Stimulated activated CD4-positive, alpha-beta T cell treated with anti-CD3 and anti-CD28 coated beads, Interleukin-15, amount 100 ng/mL, for 24 hours (primary cell): ENCODE data around the gene UNKL.
"Not testable (repeated sequence)": the region's sequence is repeated elsewhere in the genome, so short reads cannot be mapped to it uniquely, and the experiment has no call there.

Experiments used
- DNase-seq: peaks from one replicate; pipeline ENCODE4 v3.0.0-alpha.2; 2020

The UNKL gene

DNA sequence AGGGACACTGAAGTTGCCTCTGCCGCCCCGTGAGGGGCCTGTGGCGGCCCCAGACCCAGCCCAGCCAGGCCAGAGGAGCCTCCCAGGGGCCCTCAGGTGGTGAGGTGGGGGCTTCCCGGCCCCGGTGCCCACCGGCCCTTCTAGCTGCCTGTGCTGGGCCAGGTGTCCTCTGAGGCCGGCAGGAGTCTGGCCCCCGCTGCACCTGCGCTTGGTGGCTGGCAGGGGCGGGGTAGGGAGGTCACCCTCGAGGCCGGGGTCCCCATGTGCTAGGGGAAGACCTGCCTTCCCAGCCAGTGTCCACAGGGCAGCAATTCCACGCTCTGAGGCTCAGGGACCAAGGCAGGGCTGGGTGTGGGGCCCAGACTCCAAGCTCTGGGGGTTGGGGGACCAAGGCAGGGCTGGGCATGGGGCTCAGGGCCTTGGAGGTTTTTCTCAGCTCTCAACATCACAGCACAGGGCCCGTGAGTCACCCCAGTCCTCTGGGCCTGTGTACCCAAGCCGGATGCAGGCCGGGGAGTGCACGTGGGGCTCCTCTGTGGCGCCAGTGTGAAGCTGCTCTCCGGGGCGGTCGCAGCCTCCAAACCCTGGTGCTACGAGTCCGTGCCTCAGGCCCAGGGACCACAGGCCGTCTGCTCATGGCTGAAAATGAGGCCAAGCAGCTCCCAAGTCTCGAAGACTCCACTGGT lies 31.2 kb upstream of the UNKL start:
- no peak for DNase-seq

DNA sequence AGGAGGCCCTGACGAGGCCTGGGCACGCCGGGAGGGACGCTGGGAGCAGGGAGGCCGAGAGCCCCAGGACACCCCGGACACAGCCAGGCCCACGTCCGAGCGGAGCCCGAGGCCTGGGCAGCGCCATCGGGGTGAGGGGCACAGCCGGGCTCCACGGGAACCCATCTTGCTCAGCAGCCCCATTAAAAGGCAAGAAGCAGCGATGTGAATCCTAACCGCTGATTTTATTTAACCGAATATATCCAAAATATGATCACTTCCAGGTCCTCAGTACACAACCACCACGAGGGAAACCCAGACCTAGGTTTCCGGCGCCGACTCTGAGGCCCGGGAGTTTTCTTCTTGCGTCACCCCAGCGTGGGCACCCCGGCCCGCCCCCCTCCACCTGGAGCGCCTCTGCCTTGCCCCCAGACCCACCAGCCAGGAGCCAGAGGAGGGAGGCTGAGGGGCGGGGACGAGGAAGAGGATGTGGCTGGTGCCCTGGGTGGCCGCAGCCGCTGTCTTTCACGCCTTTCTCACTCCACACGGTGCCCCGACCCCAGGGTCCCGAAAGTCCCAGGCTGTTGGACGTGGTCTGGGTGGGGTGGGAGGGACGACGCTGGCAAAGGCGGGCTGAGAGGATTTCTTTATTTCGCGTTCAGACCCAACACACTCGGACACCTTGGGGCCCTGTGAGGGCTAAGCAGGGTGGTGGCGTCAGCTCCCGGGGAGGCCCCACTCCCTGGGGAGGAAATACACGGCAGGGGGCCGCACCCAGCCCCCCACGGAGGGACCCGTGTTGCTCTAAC lies 30.4 kb upstream of the UNKL start:
- DNase-seq = no peak

GRCh38 chr16:1443980-1444729 lies 29.7 kb upstream of the UNKL start, which contains the start of gene CCDC154:
TSS of gene CCDC154 (minus strand) at chr16:1444556. CDS start at chr16:1444322, 234 bp downstream.
- DNase-seq = no peak

GRCh38 chr16:1443403-1443973 lies 29.0 kb upstream of the UNKL start:
- no peak for DNase-seq

DNA sequence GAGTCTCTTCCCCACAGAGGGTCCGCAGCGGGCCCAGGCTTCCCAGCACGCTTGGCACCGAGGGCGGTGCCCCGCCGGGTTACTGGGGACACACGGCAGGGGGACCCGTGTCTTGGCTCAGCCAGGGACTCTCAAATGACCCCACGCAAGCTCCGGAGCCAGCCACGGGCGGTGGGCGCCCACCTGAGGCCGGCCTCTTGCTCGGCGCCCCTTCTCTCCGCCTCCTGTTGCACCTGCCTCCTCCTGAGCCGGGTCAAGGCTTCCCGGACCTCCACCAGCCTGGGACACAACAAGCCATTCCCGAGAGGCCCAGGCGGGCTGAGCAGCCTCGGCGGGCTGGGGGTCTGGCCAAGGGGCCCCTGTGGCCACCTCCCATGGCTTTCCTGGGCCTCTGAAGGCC lies 28.2 kb upstream of the UNKL start:
- no peak for DNase-seq

DNA sequence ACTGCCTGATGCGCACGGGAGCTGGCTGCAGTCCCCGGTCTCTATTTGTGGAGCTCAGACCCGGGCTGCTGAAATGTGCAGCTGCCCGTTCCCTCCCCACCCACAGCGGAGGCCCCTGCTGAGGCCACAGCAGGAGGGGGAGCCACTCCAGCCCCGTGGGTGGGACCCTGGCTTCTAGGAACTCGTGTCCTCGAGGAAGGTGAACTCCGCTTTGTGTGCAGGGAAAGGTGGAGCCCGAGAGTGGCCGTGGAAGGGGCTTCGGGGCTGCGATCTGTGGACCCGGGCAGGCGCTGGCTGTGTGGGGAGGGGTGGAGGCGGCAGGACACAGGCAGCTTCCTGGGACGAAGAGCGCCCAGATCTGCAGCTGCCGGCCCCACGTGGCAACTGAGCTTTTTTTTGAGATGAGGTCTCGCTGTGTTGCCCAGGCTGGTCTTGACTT lies 26.9 kb upstream of the UNKL start:
- no peak for DNase-seq

DNA sequence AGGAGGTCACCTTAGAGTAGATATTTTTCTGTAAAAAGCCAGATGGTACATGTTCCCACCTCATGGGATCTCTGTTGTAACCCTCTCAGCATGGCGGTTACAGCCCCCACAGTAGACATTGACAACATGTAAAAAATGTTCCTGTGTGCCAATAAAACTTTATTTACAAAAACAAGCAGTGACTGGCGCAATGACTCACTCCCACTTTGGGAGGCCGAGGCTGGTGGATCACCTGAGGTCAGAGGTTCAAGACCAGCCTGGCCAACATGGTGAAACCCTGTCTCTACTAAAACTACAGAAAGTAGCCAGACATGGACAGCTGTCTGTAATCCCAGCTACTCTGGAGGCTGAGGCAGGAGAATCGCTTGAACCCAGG lies 25.2 kb upstream of the UNKL start:
- not testable (repeated sequence) for DNase-seq

DNA sequence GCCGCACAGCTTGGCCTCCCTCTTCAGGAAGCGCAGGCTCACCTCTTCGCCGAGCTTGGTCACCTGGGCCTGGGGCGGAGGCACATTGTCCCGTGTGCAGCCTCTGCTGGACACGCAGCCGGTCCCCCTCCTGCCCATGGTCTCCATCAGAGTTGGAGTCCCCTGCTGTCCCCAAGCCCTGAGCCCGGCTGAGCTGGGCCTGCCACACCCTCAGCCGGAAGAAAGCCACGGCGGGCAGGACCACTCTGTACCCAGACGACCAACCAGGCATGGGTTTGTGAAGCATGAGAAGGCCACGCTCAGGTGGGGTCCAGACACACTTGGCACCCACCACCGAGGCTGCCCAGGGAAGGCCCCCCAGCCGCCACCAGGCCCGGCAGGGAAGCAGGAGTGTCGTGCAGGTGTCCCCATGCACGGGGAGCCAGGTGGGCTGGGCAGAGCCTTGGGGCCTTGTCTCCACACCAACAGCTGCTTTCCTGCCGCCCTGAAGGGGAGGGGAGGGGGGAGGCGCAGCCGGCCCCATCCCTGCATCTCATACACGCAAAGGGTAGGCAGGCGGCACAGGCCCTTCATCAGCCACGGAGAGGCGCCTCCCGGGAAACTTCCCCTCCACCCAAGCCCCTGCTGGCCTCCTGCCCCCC lies 24.7 kb upstream of the UNKL start:
- DNase-seq = no peak

DNA sequence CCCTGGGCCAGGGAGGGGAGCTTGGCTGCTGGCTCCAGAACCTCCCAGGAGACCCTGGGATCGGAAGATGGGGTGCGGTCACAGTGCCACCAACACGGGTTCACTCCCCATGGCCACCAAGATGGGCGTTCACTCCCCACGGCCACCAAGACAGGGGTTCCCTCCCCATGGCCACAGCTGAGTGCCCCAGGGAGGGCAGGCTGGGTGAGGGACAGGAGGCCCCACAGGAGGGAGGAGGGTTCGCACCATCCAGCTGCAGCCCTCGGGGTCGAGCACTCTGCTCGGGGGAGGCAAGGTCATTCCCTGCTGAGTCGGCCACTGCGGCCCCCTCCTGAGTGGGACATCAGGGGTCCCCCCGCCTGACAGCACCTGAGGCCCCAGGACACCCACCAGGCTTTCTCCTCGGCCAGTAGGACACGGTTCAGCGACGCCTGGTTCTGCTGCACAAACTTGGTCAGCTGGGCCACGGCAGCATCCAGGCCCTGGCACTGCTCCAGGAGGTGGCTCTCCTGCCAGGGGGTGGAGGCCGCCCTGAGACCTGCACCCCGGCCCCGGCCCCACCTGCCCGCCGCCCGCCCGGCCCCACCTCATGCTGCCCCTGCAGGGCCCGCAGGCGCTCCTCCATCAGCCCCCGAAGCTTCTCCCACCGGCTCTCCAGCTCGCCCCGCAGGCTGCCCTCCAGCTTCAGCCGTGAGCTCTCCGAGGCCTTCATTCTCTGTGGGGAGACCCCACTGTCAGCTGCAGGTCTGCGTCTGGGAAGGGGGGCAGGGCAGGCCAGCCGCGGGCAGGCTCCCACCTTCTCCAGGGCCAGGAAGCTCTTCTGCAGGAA lies 23.9 kb upstream of the UNKL start:
- DNase-seq = no peak

GRCh38 chr16:1437606-1438005 lies 23.1 kb upstream of the UNKL start:
- DNase-seq = no peak

DNA sequence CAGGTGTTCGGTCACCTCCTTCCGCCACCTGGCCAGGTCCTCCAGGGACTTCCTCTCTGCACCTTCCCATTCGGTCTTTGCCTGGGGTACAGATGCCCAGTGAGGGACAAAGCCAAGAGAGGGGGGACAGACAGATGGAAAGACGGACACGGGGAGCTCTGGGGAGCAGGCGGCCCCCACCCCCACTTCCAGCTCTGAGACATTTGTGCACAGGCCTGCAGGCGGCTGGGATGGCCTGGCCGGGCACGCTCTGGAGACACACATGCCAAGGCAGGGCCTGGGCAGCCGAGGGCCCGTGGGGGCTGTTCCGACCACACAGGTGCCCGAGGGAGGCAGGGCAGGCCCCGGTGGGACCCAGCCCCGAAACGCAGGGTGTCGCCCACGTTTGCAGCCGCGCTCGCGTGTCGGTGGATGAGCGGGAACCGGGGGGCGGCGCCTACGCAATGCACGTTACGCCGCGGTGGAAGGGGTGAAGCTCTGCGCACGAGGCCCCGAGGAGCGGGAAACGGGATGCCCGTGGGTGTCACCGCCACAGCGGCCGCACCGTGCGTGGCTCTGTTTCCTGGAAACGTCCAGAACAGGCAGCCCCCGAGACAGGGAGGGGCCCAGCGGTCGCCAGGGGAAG lies 22.3 kb upstream of the UNKL start:
- DNase-seq = no peak

- no peak for DNase-seq
Measured at GRCh38 chr16:1435921-1436697, 21.6 kb upstream of the UNKL start.

DNA sequence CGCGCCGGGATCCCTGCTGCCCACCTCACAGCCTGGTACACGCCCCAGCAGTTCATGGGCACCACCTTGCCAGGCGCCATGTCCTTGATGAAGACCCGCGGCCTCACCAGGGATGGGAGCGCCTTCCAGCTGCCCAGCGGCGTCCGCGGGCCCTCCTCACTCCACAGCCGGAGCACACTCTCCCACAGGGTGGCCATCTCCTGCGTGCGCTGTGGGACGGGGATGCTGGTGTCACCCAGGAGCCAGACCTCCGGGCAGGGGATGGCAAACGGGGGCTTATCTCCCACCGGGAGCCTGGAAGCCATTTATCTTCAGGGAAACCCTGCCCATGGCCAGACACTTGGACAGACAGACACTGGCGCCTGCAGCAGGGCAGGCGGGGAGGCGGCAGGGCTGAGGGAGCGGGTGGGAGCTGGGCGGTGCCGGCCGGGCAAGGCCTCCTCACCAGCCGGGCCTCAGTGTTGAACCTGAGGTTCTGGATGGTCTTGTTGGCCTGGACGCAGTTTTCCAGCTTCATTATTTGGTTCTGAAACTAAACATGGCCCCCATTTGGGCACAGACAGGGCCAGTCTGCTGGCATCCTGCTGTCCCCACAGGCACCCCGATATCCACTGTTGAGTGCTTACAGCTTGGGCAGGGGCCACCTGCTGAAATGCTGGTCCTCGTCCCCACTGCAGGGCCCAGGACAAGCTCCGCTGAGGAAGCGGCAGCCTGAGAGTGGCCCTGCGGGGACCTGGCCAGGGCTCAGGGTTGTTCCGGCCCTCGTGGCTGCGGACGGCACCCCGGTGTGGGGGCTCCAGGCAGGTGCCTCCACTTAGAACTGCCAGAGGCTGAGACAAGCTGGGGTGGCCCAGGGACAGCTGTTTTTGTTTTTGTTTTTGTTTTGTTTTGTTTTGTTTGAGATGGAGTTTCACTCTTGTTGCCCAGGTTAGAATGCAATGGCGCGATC lies 20.4 kb upstream of the UNKL start:
- no peak for DNase-seq

GRCh38 chr16:1433756-1434155 lies 19.3 kb upstream of the UNKL start:
- no peak for DNase-seq

DNA sequence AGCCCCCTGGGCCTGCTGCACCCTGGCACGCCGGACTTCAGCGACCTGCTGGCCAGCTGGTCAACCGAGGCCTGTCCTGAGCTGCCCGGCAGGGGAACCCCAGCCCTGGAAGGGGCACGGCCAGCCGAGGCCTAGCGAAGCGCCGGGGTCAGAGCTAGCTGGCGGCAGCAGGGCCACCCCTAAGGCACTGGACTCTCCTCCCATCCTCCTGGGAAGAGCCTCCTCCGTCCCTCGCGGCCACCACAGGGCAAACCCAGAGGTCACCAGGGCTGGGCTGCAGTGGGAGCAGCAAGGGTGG lies 18.7 kb upstream of the UNKL start:
- DNase-seq = no peak

DNA sequence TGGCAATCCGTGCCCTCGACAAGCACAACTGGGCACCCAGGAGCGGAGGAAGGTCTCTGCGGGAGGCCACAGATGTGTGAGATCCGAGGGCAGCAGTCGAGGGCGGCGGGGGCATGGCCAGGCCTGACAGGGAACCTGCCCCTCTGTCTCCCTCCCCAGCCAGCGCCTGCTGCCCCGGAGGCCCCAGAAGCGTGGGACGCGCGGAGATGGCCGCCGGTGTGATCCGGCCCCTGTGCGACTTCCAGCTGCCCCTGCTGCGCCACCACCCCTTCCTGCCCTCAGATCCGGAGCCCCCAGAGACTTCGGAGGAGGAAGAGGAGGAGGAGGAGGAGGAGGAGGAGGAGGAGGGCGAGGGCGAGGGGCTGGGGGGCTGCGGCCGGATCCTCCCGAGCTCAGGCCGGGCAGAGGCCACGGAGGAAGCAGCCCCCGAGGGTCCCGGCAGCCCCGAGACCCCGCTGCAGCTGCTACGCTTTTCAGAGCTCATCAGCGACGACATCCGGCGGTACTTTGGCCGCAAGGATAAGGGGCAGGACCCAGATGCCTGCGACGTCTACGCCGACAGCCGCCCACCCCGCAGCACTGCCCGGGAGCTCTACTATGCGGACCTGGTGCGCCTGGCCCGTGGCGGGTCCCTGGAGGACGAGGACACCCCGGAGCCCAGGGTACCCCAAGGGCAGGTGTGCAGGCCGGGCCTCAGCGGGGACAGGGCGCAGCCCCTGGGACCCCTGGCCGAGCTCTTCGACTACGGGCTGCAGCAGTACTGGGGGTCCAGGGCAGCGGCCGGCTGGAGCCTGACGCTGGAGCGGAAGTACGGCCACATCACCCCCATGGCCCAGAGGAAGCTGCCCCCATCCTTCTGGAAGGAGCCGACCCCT lies 18.1 kb upstream of the UNKL start:
- DNase-seq = peak; percentile 21

DNA sequence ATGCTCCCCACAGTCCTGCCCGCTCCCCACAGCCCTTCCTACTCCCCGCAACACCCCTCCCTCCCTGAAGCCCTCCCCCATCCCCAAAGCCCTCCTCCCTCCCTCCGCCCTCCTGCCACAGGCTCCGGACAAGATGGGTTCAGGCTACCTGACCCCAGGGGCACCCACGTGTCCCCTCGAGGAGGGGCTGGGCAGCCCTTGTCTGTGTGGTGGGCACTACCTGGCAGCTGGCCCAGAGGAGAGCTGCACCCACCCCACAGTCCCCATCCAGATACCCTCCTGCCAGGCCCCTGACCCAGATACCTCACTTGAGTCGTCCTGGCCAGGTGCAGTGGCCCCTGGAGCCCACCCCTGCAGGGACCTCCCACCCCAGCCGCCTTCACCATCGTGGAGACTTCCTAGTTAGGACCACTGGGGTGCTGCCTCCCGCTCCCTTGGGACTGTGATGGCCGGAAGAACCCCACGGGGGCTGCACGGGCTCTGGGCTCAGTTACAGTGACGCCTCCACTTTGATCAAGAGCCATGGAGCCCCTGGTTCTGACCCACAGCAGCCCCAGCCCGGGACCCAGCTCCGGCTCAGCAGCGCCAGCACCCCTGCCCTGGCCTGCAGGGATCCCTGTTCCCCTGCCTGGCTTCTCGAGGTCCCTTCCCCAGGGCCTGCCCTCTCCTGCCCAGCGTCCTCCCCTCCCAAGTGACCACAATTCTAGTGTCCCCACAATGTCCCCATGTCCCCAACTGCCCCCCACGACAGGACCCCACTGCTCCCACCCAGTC lies 17.2 kb upstream of the UNKL start:
- DNase-seq = no peak
